Left lung (tissue), 10 donors: ENCODE measurements around the gene KHDRBS2. TPM values are rescaled to one million over a fixed set of nuclear protein-coding genes. Genes with fewer than 3 reads are reported as not detected.

Source experiments
- ATAC-seq: fragments of 200-7000 bp; cut with Tn5 transposase; one replicate; pipeline ENCODE4 v1.9.1; 2020; ENCODE audit warnings: moderate library complexity
- DNase-seq, 4 donors: peaks; one replicate each; pipeline ENCODE4 v3.0.0-alpha.2; 2013 to 2020
- H3K27ac ChIP-seq, 2 donors: fragments of 200-600 bp; sonication (generic) in 1 of 2; one replicate each; pipeline versions ENCODE4 v1.5.0 to v1.8.0; 2020 to 2021
- H3K27me3 ChIP-seq, 2 donors: fragments of 200-600 bp; sonication (generic) in 1 of 2; one replicate each; pipeline versions ENCODE4 v1.5.0 to v1.8.0; 2020 to 2021
- H3K36me3 ChIP-seq, 2 donors: fragments of 200-600 bp; sonication (generic) in 1 of 2; one replicate each; pipeline versions ENCODE4 v1.5.0 to v1.8.0; 2020 to 2021
- H3K4me1 ChIP-seq, 2 donors: fragments of 200-600 bp; one replicate each; pipeline ENCODE4 v1.8.0; 2021
- H3K4me3 ChIP-seq, 2 donors: fragments of 200-600 bp; sonication (generic) in 1 of 2; one replicate each; pipeline versions ENCODE4 v1.5.0 to v1.8.0; 2020 to 2021; ENCODE audit warnings: mild to moderate bottlenecking in 1 of 2
- H3K9me3 ChIP-seq, 2 donors: fragments of 200-600 bp; sonication (generic) in 1 of 2; one replicate each; pipeline versions ENCODE4 v1.5.0 to v1.8.0; 2020 to 2021
- CTCF ChIP-seq, 2 donors: fragments of 200-600 bp; sonication (generic) in 1 of 2; IDR thresholded peaks; one replicate each; pipeline versions ENCODE4 v1.5.0 to v1.8.0; 2021; ENCODE audit warnings: antibody characterized with exemption in 2 of 2
- intact Hi-C, 2 donors: fragments of 100-400 bp; cut with DNase I; formaldehyde crosslinking; loops; one replicate each; pipeline versions ENCODE4 v1.11.2 to v1.14.2; 2022
- polyA plus RNA-seq, 6 donors: library from polyadenylated mRNA; unstranded; fragments of 120-200 nt; gene quantifications; one replicate each; pipeline ENCODE4 v1.2.1, GENCODE V29; 2013; ENCODE audit not compliant: insufficient read length in 6 of 6
- total RNA-seq, 2 donors: library from RNA; stranded (reverse); fragmentation: NEBNext Ultra II Directional; extraction: Animal tissue kit (Norgen Biotek cat#: 25700); gene quantifications; one replicate each; pipeline ENCODE4 v1.2.1, GENCODE V29; 2021
- donor health status: DM: no; HTN: yes; CAD: no.
- donor health status: DM: no; HTN: no; CAD: no.

Gene KHDRBS2
- total and polyA plus RNA-seq, 8 donors = 3.5 to 12.9 (median 8.7) TPM

GRCh38 chr6:61977947-61978346 is 308.1 kb downstream of the KHDRBS2 start:
- no peaks in the 10 kb centered on the region for H3K27me3 ChIP-seq
- ATAC-seq (no peak), DNase-seq (no peak)
- H3K9me3 ChIP-seq = no peaks in the 10 kb centered on the region
- TF ChIP-seq CTCF (IDR thresholded peaks at IDR 0.05) = no peak
- no peak overlapping the region for H3K4me3 ChIP-seq
- H3K27ac ChIP-seq = no peak overlapping the region
- intact Hi-C loops = no loop called here
- H3K36me3 ChIP-seq = no peaks in the 10 kb centered on the region
- H3K4me1 ChIP-seq = no peaks in the 10 kb centered on the region

GRCh38 chr6:61977099-61977498 is 308.9 kb downstream of the KHDRBS2 start:
- Histone ChIP-seq H3K4me1 (no peaks in the 10 kb centered on the region), H3K4me3 (no peak overlapping the region), H3K27ac (no peak overlapping the region), H3K27me3 (no peaks in the 10 kb centered on the region), H3K9me3 (no peaks in the 10 kb centered on the region), H3K36me3 (no peaks in the 10 kb centered on the region)
- intact Hi-C loops = no loop called here
- DNase-seq = no peak
- no peak for ATAC-seq
- no peak for TF ChIP-seq CTCF (IDR thresholded peaks at IDR 0.05)

- DNase-seq (no peak), ATAC-seq (no peak)
- Histone ChIP-seq H3K4me1 (no peaks in the 10 kb centered on the region), H3K9me3 (peaks cover 0 to 37% of the 10 kb centered on the region in 2 donors), H3K4me3 (no peak overlapping the region), H3K36me3 (no peaks in the 10 kb centered on the region), H3K27me3 (no peaks in the 10 kb centered on the region), H3K27ac (no peak overlapping the region)
- intact Hi-C loops = no loop called here
- TF ChIP-seq CTCF (IDR thresholded peaks at IDR 0.05) = no peak
These were observed 326.8 kb downstream of the KHDRBS2 start for GRCh38 chr6:61959196-61959595.

GRCh38 chr6:61953851-61954250 is 332.2 kb downstream of the KHDRBS2 start:
- Histone ChIP-seq H3K9me3 (peaks cover 0 to 36% of the 10 kb centered on the region in 2 donors), H3K36me3 (no peaks in the 10 kb centered on the region), H3K27me3 (no peaks in the 10 kb centered on the region), H3K27ac (no peak overlapping the region), H3K4me3 (no peak overlapping the region), H3K4me1 (no peaks in the 10 kb centered on the region)
- intact Hi-C loops = no loop called here
- ATAC-seq (no peak), DNase-seq (no peak)
- no peak for TF ChIP-seq CTCF (IDR thresholded peaks at IDR 0.05)

- Histone ChIP-seq H3K4me3 (no peak overlapping the region), H3K4me1 (no peaks in the 10 kb centered on the region), H3K27ac (no peak overlapping the region), H3K9me3 (peaks cover 0 to 14% of the 10 kb centered on the region in 2 donors), H3K36me3 (no peaks in the 10 kb centered on the region), H3K27me3 (no peaks in the 10 kb centered on the region)
- no peak for TF ChIP-seq CTCF (IDR thresholded peaks at IDR 0.05)
- intact Hi-C loops = no loop called here
- ATAC-seq (no peak), DNase-seq (no peak)
These were observed 334.4 kb downstream of the KHDRBS2 start for GRCh38 chr6:61951586-61951985.
